Measurements from ENCODE around the gene RASSF1.

Gene RASSF1

GRCh38 chr3:50341996-50342650 lies 1.5 kb upstream of the RASSF1 start:
- DNase-seq = no peak

- no peak for DNase-seq
These were observed 901 bp upstream of the RASSF1 start for GRCh38 chr3:50341537-50341936.

- no peak for DNase-seq
These were observed 539 bp downstream of the RASSF1 start for GRCh38 chr3:50340147-50340447.

- no peak for DNase-seq
These were observed 1.0 kb downstream of the RASSF1 start for GRCh38 chr3:50339485-50340146.

GRCh38 chr3:50338965-50339364 lies 1.7 kb downstream of the RASSF1 start:
- DNase-seq = no peak

- peak; percentile 97 for DNase-seq
These were observed 3.3 kb downstream of the RASSF1 start for GRCh38 chr3:50337175-50337861.

GRCh38 chr3:50336452-50337174 lies 4.0 kb downstream of the RASSF1 start:
- no peak for DNase-seq

GRCh38 chr3:50334339-50335075 lies 6.1 kb downstream of the RASSF1 start:
- no peak for DNase-seq

- no peak for DNase-seq
These were observed 6.8 kb downstream of the RASSF1 start for GRCh38 chr3:50333744-50334328.

- no peak for DNase-seq
These were observed 9.2 kb downstream of the RASSF1 start for GRCh38 chr3:50331364-50331907.

GRCh38 chr3:50330330-50330729 lies 10.3 kb downstream of the RASSF1 start:
- DNase-seq = peak; percentile 0

- DNase-seq = peak; percentile 97
These were observed 12.5 kb downstream of the RASSF1 start, which contains the start of gene TUSC2 for GRCh38 chr3:50327943-50328691. TUSC2 (minus strand) TSS chr3:50328223; CDS start chr3:50328099, 124 bp downstream.

GRCh38 chr3:50327129-50327528 lies 13.5 kb downstream of the RASSF1 start:
- no peak for DNase-seq

GRCh38 chr3:50326182-50326541 lies 14.5 kb downstream of the RASSF1 start:
- peak; percentile 1 for DNase-seq

GRCh38 chr3:50325497-50326181 lies 15.0 kb downstream of the RASSF1 start:
- no peak for DNase-seq

GRCh38 chr3:50325113-50325480 lies 15.5 kb downstream of the RASSF1 start:
- no peak for DNase-seq

- peak; percentile 70 for DNase-seq
These were observed 16.1 kb downstream of the RASSF1 start for GRCh38 chr3:50324351-50325112.

- DNase-seq = no peak
These were observed 16.9 kb downstream of the RASSF1 start for GRCh38 chr3:50323614-50324199.

- no peak for DNase-seq
These were observed 17.5 kb downstream of the RASSF1 start for GRCh38 chr3:50323092-50323600.
